GM06990 (cell line): ENCODE results near the gene GPR22.

ENCODE experiments used
- DNase-seq: peaks from one replicate; pipeline ENCODE4 v3.0.0-alpha.2; 2011; ENCODE audit not compliant: insufficient read length; ENCODE audit errors: extremely low read depth
- H3K27me3 ChIP-seq: replicated peaks from 2 replicates; pipeline ENCODE4 v1.6.0; 2011; ENCODE audit warnings: low read length; ENCODE audit not compliant: control insufficient read depth, insufficient read depth
- H3K36me3 ChIP-seq: 2 replicates; pipeline ENCODE4 v1.5.1; 2011; ENCODE audit warnings: low read length; ENCODE audit not compliant: control insufficient read depth, insufficient read depth
- H3K4me3 ChIP-seq: replicated peaks from 2 replicates; pipeline ENCODE4 v1.5.1; 2011; ENCODE audit warnings: low read depth, mild to moderate bottlenecking, control low read depth, low read length
- TF ChIP-seq, protein P1 (sequence below): IDR thresholded peaks from 2 replicates; pipeline ENCODE4 v1.5.1; 2011; ENCODE audit warnings: low read length, control low read depth, mild to moderate bottlenecking, inconsistent platforms; ENCODE audit not compliant: insufficient read depth, poor library complexity, severe bottlenecking

GPR22 gene

GRCh38 chr7:107446988-107447387, 22.9 kb upstream of the GPR22 start:
- Histone ChIP-seq H3K27me3 (no peaks in the 10 kb centered on the region), H3K4me3 (no peak overlapping the region), H3K36me3 (no peaks in the 10 kb centered on the region)
- no peak for DNase-seq
- TF ChIP-seq, protein P1, sequence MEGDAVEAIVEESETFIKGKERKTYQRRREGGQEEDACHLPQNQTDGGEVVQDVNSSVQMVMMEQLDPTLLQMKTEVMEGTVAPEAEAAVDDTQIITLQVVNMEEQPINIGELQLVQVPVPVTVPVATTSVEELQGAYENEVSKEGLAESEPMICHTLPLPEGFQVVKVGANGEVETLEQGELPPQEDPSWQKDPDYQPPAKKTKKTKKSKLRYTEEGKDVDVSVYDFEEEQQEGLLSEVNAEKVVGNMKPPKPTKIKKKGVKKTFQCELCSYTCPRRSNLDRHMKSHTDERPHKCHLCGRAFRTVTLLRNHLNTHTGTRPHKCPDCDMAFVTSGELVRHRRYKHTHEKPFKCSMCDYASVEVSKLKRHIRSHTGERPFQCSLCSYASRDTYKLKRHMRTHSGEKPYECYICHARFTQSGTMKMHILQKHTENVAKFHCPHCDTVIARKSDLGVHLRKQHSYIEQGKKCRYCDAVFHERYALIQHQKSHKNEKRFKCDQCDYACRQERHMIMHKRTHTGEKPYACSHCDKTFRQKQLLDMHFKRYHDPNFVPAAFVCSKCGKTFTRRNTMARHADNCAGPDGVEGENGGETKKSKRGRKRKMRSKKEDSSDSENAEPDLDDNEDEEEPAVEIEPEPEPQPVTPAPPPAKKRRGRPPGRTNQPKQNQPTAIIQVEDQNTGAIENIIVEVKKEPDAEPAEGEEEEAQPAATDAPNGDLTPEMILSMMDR, result no peak

- H3K36me3 ChIP-seq, result no peaks in the 10 kb centered on the region
- TF ChIP-seq, protein P1, result no peak
- no peak overlapping the region for H3K4me3 ChIP-seq
- no peak for DNase-seq
- no peaks in the 10 kb centered on the region for H3K27me3 ChIP-seq
These were observed 18.9 kb upstream of the GPR22 start for GRCh38 chr7:107450970-107451369.

DNA sequence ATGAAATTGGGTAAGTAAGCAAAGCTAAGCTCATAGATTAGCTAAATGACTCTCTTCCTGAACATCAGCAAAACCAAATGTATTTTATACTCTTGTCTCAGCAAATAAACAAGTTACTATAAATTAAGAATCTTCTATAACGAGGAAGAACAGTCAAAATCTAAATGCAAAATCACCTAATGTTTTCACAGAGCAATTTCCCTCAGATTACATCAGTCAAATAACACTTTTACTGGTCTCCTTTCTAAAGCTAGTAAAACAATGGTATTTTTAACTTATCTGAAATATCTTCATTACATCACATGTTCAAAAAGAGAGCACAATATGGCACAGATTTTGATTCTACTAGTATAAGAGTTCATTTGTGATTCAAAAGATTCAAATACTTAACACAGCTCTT, 16.5 kb upstream of the GPR22 start:
- no peaks in the 10 kb centered on the region for H3K36me3 ChIP-seq
- TF ChIP-seq, protein P1, result no peak
- no peak for DNase-seq
- H3K27me3 ChIP-seq, result no peaks in the 10 kb centered on the region
- no peak overlapping the region for H3K4me3 ChIP-seq

DNA sequence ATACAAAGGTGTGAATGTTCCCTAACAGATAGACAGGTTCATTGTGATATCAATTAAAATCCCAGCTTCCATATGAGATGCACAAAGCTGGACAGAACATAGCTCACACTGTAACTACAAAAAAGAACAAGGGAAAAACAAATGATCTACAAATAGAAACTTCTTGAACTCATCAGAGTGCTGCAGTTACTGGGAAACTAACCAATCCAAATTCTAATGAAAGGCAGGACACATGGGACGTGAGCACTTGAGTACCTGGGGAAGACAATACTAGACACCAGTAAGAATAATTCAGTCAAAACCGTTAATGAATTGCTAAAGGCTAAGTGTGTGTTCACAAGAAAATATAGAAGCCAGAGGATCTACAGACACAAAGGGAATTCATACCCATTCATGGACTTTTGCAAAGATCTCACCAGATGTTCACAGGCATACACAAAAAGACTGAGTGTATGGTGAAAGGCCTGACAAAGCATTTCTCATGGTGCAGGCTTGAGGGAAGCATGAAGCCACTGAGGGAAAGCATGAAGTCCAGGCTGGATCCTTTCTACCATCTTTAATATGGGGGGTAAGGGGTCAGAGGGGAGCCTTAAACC, 7.8 kb upstream of the GPR22 start:
- TF ChIP-seq, protein P1, result no peak
- no peak overlapping the region for H3K4me3 ChIP-seq
- no peaks in the 10 kb centered on the region for H3K36me3 ChIP-seq
- H3K27me3 ChIP-seq, result no peaks in the 10 kb centered on the region
- no peak for DNase-seq

DNA sequence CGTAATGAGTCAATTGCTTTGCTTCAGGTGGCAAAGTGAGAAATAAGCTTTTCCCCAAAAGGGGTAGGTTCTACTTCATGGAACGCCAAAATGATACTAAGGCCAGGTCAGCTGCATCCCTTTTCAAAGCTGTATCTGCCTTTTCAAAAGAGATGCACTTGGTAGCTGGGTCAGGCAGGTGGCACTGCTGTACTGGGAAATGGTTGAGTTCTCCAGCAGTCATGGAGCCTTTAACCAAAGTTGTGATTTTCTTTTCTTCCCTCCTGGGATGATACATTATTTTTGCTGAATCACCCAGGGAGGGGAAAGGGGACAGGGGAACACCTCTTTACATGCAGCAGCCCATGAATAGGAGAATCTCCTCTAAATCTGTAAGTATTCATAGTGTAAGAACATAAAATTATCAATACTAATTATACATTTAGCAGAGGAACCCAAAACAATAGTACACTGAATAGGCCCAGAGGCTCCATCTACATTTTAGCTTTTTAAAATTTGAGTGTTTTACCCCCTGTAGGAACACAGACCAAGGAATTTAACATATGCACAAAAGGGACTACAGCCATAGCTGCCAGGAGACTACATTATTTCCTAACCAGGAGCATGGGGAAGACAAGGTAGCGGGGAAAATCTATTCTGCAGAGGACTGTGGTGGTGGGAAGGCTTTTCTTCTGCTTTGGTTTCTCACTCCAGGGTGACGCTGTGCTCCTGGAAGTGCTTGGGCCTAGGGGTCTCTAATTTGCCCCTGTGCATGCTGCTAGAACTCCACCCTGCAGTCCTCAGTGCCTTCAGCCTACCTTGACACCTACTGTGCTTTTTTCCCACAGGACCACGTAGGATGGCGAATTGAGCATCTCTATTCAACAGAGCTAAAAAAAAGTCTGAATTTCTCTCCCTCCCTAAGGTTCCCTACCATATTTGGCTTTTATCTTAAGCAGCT, 6.4 kb upstream of the GPR22 start:
- no peaks in the 10 kb centered on the region for H3K27me3 ChIP-seq
- no peaks in the 10 kb centered on the region for H3K36me3 ChIP-seq
- H3K4me3 ChIP-seq, result no peak overlapping the region
- TF ChIP-seq, protein P1, result peak; percentile 64
- no peak for DNase-seq
